GM10847 (cell line): ENCODE data around the gene PSMG3.

ENCODE experiments used
- POLR2A ChIP-seq: IDR thresholded peaks from 2 replicates; pipeline ENCODE4 v1.6.1; 2011; ENCODE audit not compliant: insufficient read length; ENCODE audit errors: extremely low read depth

The PSMG3 gene

DNA sequence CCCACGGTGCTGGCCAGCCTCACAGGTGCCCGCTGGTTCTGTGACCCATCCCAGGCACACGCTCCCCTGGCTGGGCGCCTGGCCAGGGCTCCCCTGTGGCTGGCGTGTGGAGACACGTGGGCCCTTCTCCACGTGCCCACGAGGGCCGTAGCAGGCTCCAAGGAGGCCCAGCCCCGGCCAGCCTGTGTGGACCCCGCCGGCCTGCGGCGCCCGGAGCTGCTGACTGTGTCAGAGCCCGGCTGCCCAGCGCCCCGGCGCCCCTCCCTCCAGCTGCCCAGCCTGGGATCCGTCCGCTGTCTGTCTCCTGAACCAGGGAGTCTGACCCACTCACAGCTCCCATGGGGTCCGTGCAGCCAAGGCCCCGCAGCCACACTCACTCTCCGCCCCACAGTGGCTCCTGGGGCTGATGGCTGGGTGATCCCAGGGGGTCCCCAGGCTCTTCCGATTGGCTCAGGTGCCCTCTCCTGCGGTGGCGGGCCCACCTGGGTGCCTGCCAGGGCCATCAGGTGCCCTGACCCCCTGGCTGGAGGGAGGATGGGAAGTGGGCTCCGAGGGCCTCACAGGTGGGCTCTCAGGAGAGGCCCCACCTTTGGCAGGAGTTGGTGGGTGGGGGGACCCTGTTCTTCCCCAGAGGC lies 23.4 kb downstream of the PSMG3 start:
- TF ChIP-seq POLR2A: no peak

DNA sequence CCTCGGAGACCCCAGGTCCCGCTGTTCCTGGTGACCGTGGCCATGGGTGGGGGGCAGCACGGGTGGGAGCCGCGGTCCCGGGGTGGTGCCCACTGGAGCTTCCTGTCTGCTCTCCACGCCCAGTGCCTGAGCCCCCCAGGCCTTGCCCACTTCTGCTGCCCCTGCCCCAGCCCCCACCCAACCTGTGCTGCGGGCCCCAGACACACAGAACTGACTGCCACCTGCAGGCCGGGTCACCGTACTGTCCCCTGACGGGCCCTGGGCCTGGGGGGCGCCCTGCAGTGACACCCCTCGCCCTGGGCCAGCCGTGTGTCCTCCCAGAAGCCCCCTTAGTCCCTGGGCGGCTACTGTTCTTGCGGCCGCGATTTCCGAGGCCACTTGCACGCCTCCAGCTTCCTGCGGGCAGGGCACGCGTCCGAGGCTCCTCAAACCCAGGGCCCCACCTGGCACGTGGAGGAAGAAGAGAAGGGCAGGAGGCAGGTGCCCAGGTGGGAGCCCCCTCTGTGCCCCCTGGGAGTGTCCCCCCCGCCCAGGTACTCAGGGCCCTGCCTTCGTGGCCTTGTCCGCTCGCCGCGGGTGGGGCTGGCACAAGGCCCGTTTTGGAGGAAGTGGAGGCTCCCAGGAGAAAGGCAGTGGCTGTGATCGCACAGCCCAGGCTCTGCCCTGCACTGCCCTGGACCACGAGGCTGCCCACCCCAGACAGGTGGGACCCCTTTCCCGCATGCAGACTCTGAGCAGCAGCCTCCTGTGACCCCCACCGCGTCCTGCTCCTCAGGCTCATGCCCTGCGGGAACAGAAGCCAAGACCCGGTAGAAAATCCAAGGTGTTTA lies 24.2 kb downstream of the PSMG3 start:
- no peak for TF ChIP-seq POLR2A

DNA sequence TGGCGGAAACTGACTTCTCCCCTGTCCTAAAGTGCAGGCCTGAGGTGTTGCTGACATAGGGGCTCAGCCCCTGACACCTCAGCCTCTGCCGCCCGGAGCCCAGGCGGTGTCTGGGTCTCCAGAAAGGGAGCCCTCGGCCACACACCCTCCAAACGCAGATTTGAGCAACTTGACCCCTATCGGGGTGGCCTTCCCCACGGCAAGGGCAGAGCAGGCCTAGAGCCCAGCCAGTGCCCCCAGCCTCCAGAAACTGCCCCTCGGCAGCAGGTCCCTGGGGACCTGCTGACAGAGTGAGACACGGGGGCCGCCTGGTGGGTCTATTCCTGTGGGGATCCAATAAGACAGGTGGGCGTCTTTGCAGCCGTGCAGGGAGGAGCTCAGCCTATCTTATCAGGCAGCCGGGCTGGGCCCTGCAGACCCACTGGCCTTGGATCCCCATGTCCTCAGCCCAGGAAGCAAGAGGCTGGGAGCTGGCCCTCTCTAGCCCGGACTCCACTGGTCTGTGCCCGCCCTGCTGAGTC lies 24.9 kb downstream of the PSMG3 start:
- TF ChIP-seq POLR2A: no peak

DNA sequence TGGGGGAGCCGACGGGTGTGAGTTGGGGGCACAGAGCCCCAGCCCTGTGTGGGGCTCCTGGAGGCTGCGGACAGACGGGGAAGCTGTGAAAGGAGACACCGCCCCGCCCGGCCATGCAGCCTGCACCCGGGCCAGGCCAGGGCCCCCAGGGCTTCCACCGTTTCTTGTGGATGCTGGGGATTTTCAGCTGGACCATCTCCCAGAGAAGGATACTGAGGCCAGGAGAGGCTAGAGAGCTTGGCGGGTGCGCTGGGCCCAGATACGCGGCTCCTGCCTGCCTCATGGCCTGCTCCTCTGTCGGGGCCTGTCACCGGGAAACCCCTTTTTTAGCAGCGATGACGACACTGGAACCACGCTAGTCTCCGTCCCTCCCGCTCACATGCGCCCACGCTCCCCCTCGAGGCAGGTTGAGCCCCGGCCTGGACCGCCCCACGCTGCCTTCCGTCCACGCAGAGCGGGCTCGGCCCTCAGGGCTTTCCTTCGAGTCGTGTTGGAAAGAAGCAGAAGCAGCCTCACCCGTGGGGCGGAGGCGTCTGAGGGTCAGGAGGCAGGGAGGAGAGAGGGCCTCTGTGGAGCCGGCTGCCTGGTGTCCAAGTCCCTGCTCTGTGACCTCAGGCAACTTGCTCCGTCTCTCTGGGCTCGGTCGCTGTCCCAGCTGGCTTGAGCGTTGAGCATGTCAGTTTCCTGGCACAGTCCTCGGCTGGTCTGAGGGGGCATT lies 25.5 kb downstream of the PSMG3 start:
- TF ChIP-seq POLR2A: no peak

DNA sequence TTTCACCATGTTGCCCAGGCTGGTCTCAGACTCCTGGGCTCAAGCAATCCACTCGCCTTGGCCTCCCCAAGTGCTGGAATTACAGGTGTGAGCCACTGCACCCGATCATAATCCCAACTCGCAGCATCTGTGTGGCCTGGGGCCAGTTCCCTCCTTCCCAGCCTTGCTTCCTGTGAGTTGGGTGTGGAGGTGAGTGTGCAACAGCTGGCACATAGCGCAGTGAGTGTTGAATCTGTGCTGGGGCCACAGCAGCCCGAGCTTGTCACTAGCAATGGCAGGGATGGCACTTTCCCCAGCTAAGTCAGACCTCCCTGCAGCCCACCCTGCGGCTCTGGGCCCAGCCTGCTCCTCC lies 26.0 kb downstream of the PSMG3 start:
- no peak for TF ChIP-seq POLR2A

DNA sequence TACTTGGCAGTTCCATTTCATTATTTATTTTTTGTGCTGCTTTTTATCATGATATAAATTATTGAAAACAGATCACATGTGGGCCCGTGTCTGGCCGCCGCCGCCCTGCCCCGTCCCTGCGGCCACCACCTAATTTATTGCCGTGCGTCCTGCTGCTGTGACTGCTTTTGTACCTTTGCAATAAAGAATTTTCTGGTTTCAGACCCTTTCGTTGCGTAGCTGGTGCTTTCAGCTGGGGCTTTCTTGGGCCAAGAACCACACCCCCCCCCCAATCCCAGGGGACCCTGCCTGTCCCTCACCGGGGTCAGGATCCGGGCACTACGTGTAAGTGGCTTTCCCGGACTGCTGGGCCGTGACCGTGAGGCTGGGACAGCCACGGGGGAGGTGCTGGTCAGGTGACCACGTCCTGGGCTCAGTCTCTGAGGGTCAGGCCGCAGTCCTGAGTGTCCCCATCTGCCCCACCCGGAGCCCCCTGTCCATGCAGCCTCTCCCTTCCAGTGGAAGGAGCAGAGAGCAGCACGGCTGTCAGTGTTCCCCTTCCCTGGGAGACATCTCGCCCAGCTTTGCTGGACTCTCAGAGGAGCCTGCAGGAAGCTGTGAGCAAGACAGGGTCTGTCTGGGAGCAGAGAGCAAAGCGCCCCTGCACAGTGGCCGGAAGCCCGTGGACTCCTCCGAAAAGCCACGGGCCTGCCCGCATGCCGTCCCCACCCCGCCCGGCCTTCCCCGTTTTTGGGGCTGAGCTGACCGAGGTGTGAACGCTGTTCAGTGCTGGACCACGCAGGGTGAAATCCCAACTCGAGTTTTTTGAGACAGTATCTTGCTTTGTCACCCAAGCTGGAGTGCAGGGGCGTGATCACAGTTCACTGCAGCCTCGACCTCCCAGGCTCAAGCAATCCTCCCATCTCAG lies 26.7 kb downstream of the PSMG3 start:
- no peak for TF ChIP-seq POLR2A

DNA sequence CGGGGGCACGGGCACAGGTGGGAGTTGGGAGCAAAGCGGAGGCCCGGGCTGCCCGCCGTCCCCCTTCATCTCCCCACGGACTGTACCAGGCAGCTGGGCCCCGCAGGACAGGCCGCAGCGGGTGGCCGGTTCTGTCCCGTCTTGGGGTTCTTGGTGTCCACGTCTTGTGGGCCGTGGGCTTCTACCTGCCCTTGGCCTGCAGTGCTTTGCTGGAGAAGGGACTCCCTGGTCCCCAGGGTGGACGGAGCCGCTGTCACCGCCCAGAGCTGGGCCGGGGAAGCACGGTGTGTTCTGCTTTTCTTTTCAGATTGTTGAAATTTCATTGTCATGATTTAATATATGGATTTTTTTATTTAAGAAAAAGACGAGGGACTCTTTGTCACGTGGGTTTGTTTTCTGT lies 27.5 kb downstream of the PSMG3 start:
- TF ChIP-seq POLR2A: no peak

DNA sequence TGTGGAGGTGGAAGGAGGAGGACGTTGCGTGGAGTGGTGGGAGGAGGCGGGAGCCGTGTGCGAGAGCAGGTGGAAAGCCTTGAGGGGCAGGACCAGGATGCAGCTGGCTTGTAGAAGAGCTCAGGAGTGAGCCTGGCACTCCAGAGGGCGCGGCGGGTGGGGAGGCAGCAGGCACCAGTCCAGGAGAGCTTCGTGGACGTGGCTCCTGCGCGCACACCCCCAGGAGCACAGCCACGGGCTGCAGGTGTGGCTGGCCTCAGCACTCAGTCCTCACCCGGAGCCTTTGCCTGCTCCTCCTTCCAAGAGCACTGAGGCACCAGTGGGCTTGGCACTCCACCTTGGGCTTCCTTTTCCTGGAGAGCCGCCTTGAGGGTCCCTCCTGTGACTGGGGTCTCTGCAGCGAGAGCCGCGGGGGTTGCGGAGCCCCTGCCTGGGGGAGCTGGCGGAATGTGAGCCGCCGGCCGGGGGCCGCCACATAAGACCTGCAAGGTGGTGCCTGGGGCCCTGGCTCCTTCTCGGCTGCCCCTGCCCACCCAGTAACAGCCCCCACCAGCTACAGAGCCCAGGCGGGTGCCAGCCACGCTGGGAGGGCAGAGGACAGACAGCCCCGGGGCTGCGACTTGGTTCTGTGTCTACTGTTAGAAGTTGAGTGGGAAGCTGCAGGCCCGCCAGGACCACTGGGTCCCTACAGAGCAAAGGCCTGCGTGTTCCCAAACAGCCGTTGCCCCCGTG lies 28.2 kb downstream of the PSMG3 start:
- TF ChIP-seq POLR2A: no peak

DNA sequence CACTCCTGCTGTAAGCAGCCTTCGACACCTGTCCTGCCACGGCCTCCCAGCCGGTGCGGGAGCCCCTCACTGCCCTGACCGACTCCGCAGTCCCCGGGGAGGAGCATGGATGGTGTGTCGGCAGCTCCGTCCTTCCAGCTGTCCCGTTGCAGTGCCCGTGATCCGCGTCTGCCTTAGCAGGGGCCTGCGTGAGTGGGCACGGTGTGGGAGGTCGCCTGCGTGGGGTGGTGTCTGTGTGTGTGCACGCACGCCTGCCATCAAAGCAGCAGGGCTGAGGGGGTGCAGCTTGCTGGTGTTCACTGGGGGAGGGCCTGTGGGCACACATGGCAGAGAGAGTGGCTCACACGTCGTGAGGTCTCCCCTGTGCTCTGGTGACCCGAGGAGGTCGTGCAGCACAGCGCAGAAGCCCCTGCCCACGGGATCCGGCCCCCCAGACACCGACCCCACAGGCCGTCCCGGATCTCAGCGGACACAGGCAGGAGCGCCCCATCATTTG lies 29.0 kb downstream of the PSMG3 start:
- no peak for TF ChIP-seq POLR2A

DNA sequence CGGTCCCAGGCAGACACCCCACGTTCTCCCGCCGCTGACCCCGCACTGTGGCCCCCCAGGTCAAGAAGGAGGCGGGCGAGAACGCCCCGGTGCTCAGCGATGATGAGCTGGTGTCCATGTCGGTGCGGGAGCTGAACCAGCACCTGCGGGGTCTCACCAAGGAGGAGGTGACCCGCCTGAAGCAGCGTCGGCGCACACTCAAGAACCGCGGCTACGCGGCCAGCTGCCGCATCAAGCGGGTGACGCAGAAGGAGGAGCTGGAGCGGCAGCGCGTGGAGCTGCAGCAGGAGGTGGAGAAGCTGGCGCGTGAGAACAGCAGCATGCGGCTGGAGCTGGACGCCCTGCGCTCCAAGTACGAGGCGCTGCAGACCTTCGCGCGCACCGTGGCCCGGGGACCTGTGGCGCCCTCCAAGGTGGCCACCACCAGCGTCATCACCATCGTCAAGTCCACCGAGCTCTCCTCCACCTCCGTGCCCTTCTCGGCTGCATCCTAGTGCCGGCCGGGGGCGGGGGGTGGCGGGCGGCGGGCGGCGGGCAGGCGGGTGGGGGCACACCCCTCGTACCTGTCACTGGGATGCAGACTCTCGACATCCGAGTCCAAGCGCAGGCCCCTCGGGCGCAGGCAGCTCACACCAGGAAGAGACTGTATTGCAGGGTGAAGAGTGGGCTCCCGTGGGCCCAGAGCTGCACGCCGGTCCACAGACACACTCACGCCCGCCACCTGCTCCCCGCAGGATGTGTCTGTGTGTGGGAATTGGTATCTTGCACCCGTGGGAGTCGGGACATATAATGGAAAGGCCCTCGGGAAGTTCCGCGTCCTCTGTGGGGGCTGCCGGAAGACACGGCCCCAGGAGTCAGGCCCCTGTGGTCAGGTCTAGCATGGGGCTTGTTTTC lies 29.7 kb downstream of the PSMG3 start:
- TF ChIP-seq POLR2A: no peak

DNA sequence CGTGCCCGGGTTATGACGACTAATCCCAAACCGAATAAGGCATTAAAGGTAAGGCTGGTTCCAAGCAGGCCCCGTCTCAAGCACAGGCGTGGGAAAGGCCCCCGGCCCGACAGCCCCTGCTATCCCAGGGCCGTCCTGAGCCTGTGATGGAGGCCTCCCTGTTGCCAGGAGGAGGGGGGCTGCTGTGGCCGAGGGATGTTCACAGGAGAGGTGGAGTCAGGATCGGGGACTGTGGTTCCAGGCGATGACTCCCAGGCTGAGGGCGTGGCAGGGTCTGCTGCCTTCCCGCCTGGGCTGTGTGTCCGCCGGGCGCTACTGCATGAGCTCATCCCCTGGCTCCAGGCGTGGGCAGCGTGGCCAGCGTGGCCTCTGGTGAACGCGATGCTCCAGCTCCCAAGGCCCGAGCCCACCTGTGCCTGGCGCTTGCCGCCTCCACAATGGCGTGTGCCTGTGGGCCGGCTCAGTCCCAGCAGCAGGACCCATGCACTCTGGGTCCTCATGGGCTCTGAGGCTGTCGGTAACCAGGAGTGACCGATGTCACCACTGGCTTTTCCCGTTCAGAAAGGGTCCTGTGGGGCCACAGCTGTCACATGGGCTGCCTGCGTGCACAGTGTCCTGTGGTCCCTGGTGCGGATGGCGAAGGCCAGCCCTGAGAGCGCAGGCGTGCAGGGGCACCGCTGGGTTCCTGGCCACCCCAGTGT lies 30.5 kb downstream of the PSMG3 start:
- TF ChIP-seq POLR2A: no peak

DNA sequence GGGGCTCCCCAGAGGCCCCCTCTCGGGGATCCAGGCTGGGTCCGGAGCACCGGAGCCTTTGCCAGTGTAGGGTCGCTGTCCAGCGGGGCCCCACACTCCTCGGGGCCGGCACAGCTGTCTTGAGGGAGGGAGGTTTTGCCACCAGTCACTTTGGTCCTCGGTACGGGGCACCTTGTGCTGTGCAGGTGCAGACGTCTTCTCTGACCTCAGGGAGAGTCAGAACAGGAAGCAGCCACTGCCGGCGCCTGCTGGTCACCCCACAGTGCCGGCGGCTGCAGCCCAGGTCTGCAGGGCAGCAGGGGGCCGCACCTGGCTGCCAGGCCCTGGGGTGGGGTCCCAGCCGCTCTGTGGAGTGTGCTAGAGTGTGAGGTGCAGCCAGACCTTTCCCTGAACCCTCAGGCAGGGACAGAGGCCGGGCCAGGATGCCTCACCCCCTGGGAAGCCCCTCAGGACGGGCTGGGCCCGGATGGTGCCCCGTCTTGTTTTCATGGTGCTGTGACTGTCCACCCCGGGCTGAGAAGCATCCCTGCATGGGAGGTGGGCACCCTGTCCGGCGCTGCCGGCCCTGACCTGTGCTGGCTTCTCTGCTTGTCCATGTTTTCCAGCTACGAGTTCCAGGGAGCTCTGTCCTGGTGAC lies 31.2 kb downstream of the PSMG3 start:
- no peak for TF ChIP-seq POLR2A
